H9 (cell line): ENCODE measurements around the gene ASMTL. TPM values are rescaled to one million over a fixed set of nuclear protein-coding genes. Genes with fewer than 3 reads are reported as not detected.

Experiments
- DNase-seq: peaks from one replicate; pipeline ENCODE4 v3.0.0-alpha.2; 2017
- H2AFZ ChIP-seq: one replicate; pipeline ENCODE4 v1.6.1; 2013; ENCODE audit warnings: mild to moderate bottlenecking, low read length, control low read depth, moderate library complexity
- H2AK5ac ChIP-seq: 2 replicates; pipeline ENCODE4 v1.6.1; 2013; ENCODE audit warnings: low read length, control low read depth, mixed read lengths; ENCODE audit not compliant: insufficient read length
- H2BK120ac ChIP-seq: one replicate; pipeline ENCODE4 v1.6.1; 2013; ENCODE audit warnings: low read depth, mild to moderate bottlenecking, low read length, control low read depth, inconsistent platforms; ENCODE audit not compliant: poor library complexity, severe bottlenecking
- H2BK12ac ChIP-seq: 2 replicates; pipeline ENCODE4 v1.6.1; 2013; ENCODE audit warnings: low read length, control low read depth, mixed read lengths, low read depth; ENCODE audit not compliant: insufficient read length
- H2BK15ac ChIP-seq: 2 replicates; pipeline ENCODE4 v1.6.1; 2013; ENCODE audit warnings: low read depth, low read length, control low read depth
- H2BK20ac ChIP-seq: one replicate; pipeline ENCODE4 v1.6.1; 2013; ENCODE audit warnings: low read depth, mild to moderate bottlenecking, low read length, control low read depth, inconsistent platforms; ENCODE audit not compliant: poor library complexity, severe bottlenecking
- H2BK5ac ChIP-seq: 2 replicates; pipeline ENCODE4 v1.6.1; 2013; ENCODE audit warnings: low read length, control low read depth, mixed read lengths; ENCODE audit not compliant: insufficient read length
- H3K14ac ChIP-seq: 2 replicates; pipeline ENCODE4 v1.6.1; 2013; ENCODE audit warnings: low read length, control low read depth; ENCODE audit not compliant: insufficient read depth
- H3K18ac ChIP-seq: 2 replicates; pipeline ENCODE4 v1.6.1; 2013; ENCODE audit warnings: low read depth, mild to moderate bottlenecking, mixed read lengths, low read length, control low read depth; ENCODE audit not compliant: insufficient read length
- H3K23ac ChIP-seq: 2 replicates; pipeline ENCODE4 v1.6.1; 2013; ENCODE audit warnings: low read length, control low read depth, mixed read lengths, low read depth; ENCODE audit not compliant: insufficient read length
- H3K23me2 ChIP-seq: 2 replicates; pipeline ENCODE4 v1.6.1; 2013; ENCODE audit warnings: low read depth, mild to moderate bottlenecking, mixed read lengths, low read length, control low read depth; ENCODE audit not compliant: insufficient read length, poor library complexity, severe bottlenecking
- H3K27ac ChIP-seq: 2 replicates; pipeline ENCODE4 v1.5.1; 2013; ENCODE audit warnings: low read length, control low read depth, mixed read lengths, low read depth; ENCODE audit not compliant: insufficient read length
- H3K27me3 ChIP-seq: 2 replicates; pipeline ENCODE4 v1.6.1; 2013; ENCODE audit warnings: low read length, control low read depth, inconsistent platforms; ENCODE audit not compliant: insufficient read depth
- H3K4ac ChIP-seq: 2 replicates; pipeline ENCODE4 v1.6.1; 2013; ENCODE audit warnings: low read depth, mild to moderate bottlenecking, control low read depth, inconsistent platforms, low read length, moderate library complexity
- H3K4me1 ChIP-seq: 2 replicates; pipeline ENCODE4 v1.6.1; 2013; ENCODE audit warnings: low read length, control low read depth, inconsistent platforms; ENCODE audit not compliant: insufficient read depth
- H3K4me2 ChIP-seq: 2 replicates; pipeline ENCODE4 v1.6.1; 2013; ENCODE audit warnings: low read length, control low read depth, mixed read lengths; ENCODE audit not compliant: insufficient read length, insufficient read depth
- H3K56ac ChIP-seq: 2 replicates; pipeline ENCODE4 v1.6.1; 2013; ENCODE audit warnings: low read depth, mild to moderate bottlenecking, mixed read lengths, low read length, control low read depth; ENCODE audit not compliant: insufficient read length
- H3K79me1 ChIP-seq: 2 replicates; pipeline ENCODE4 v1.6.1; 2013; ENCODE audit warnings: low read depth, mild to moderate bottlenecking, moderate library complexity, low read length, control low read depth, inconsistent platforms; ENCODE audit not compliant: insufficient read depth, poor library complexity, severe bottlenecking
- H3K79me2 ChIP-seq: 2 replicates; pipeline ENCODE4 v1.6.1; 2013; ENCODE audit warnings: low read length, control low read depth, inconsistent platforms; ENCODE audit not compliant: insufficient read depth
- H3K9ac ChIP-seq: 2 replicates; pipeline ENCODE4 v1.6.1; 2013; ENCODE audit warnings: low read length, control low read depth, mixed read lengths; ENCODE audit not compliant: insufficient read length; ENCODE audit errors: extremely low read depth
- H3K9me3 ChIP-seq: one replicate; pipeline ENCODE4 v1.6.1; 2013; ENCODE audit warnings: low read depth, low read length, inconsistent platforms; ENCODE audit not compliant: control insufficient read depth
- H3T11ph ChIP-seq: one replicate; pipeline ENCODE4 v1.6.1; 2013; ENCODE audit warnings: mild to moderate bottlenecking, low read length, control low read depth, inconsistent platforms
- H4K20me1 ChIP-seq: one replicate; pipeline ENCODE4 v1.6.1; 2013; ENCODE audit not compliant: control insufficient read depth, insufficient read length, insufficient read depth
- H4K5ac ChIP-seq: 2 replicates; pipeline ENCODE4 v1.6.1; 2013; ENCODE audit warnings: low read depth, mild to moderate bottlenecking, mixed read lengths, low read length, control low read depth; ENCODE audit not compliant: insufficient read length
- H4K8ac ChIP-seq: replicated peaks from 2 replicates; pipeline ENCODE4 v1.6.1; 2013; ENCODE audit warnings: low read length, control low read depth, mixed read lengths, low read depth; ENCODE audit not compliant: insufficient read length
- H4K91ac ChIP-seq: 2 replicates; pipeline ENCODE4 v1.6.1; 2013; ENCODE audit warnings: low read depth, mild to moderate bottlenecking, moderate library complexity, mixed read lengths, low read length, control low read depth; ENCODE audit not compliant: insufficient read length
- H3K27ac Mint-ChIP-seq, 3 experiments: 2 replicates in 2 of 3; 3 replicates in 1 of 3; pipeline ENCODE4 v1.8.0; 2020 to 2021; ENCODE audit warnings: mixed read lengths in 3 of 3, mild to moderate bottlenecking in 1 of 3, moderate library complexity in 1 of 3
- H3K27me3 Mint-ChIP-seq: 2 replicates; pipeline ENCODE4 v1.8.0; 2021; ENCODE audit warnings: low read depth, mild to moderate bottlenecking, moderate library complexity, mixed read lengths
- H3K36me3 Mint-ChIP-seq, 3 experiments: 2 replicates in 2 of 3; 3 replicates in 1 of 3; pipeline ENCODE4 v1.8.0; 2020 to 2021; ENCODE audit warnings: low read depth in 3 of 3, mixed read lengths in 3 of 3; ENCODE audit not compliant: insufficient read depth in 1 of 3
- H3K4me1 Mint-ChIP-seq, 2 experiments: 2 replicates each; pipeline ENCODE4 v1.8.0; 2020; ENCODE audit warnings: mixed read lengths in 2 of 2
- H3K4me3 Mint-ChIP-seq, 2 experiments: 2 replicates in 1 of 2; 3 replicates in 1 of 2; pipeline ENCODE4 v1.8.0; 2020 to 2021; ENCODE audit warnings: mild to moderate bottlenecking in 2 of 2, mixed read lengths in 2 of 2, moderate library complexity in 1 of 2
- H3K9me3 Mint-ChIP-seq, 2 experiments: 2 replicates in 1 of 2; 3 replicates in 1 of 2; pipeline ENCODE4 v1.8.0; 2020; ENCODE audit warnings: mild to moderate bottlenecking in 2 of 2, mixed read lengths in 2 of 2, moderate library complexity in 1 of 2
- WGBS: extraction: QIAGEN DNeasy Blood & Tissue Kit; methylation state at CpG from one replicate; pipeline ENCODE4 v1.1.7; 2013; ENCODE audit warnings: missing lambda C conversion rate, low lambda C conversion rate, mixed read lengths; ENCODE audit not compliant: insufficient read length; ENCODE audit errors: extremely low coverage; 5-methylcytosine and 5-hydroxymethylcytosine counted together
- total RNA-seq: library from RNA; stranded (reverse); gene quantifications from 2 replicates; pipeline ENCODE4 v1.2.1, GENCODE V29; 2021
- TF ChIP-seq, protein P1 (sequence below): fragments of 200-600 bp; sonication (generic); conservative IDR thresholded peaks from 3 replicates; pipeline ENCODE4 v1.8.0; 2021; ENCODE audit warnings: antibody characterized with exemption, mild to moderate bottlenecking

The ASMTL gene
- total RNA-seq, 1 experiment from 2014 or later: 59.8 TPM

GRCh38 chrX:1476682-1477081 is 24.0 kb upstream of the ASMTL start:
- H3K23me2 ChIP-seq: peaks cover 1% of the 10 kb centered on the region
- no peak overlapping the region for H3K56ac ChIP-seq
- H2AK5ac ChIP-seq: no peak overlapping the region
- H3K23ac ChIP-seq: no peak overlapping the region
- no peak overlapping the region for H2BK15ac ChIP-seq
- H4K20me1 ChIP-seq: no peaks in the 10 kb centered on the region
- H4K8ac ChIP-seq: no peak overlapping the region
- H3K4me2 ChIP-seq: no peak overlapping the region
- peaks cover 17 to 41% of the 10 kb centered on the region in 2 experiments for H3K9me3 Mint-ChIP-seq
- no peak overlapping the region for H4K5ac ChIP-seq
- no peak overlapping the region for H3K9ac ChIP-seq
- H3K27ac Mint-ChIP-seq: no peak overlapping the region
- no peak for DNase-seq
- H3K18ac ChIP-seq: no peak overlapping the region
- no peak overlapping the region for H2BK20ac ChIP-seq
- H3K4me1 ChIP-seq: no peaks in the 10 kb centered on the region; the same call in 1 of the 2 replicates
- no peak overlapping the region for H2BK12ac ChIP-seq
- TF ChIP-seq, protein P1, sequence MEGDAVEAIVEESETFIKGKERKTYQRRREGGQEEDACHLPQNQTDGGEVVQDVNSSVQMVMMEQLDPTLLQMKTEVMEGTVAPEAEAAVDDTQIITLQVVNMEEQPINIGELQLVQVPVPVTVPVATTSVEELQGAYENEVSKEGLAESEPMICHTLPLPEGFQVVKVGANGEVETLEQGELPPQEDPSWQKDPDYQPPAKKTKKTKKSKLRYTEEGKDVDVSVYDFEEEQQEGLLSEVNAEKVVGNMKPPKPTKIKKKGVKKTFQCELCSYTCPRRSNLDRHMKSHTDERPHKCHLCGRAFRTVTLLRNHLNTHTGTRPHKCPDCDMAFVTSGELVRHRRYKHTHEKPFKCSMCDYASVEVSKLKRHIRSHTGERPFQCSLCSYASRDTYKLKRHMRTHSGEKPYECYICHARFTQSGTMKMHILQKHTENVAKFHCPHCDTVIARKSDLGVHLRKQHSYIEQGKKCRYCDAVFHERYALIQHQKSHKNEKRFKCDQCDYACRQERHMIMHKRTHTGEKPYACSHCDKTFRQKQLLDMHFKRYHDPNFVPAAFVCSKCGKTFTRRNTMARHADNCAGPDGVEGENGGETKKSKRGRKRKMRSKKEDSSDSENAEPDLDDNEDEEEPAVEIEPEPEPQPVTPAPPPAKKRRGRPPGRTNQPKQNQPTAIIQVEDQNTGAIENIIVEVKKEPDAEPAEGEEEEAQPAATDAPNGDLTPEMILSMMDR: no peak
- H3K79me1 ChIP-seq: no peaks in the 10 kb centered on the region
- no peak overlapping the region for H2BK120ac ChIP-seq
- no peak overlapping the region for H2BK5ac ChIP-seq
- no peak overlapping the region for H3K4ac ChIP-seq
- no peaks in the 10 kb centered on the region for H3K9me3 ChIP-seq
- no peak overlapping the region for H3T11ph ChIP-seq
- H3K79me2 ChIP-seq: no peaks in the 10 kb centered on the region
- H4K91ac ChIP-seq: no peak overlapping the region
- peaks cover 7% of the 10 kb centered on the region for H3K27me3 Mint-ChIP-seq
- H3K27me3 ChIP-seq: no peaks in the 10 kb centered on the region
- peaks cover 0 to 14% (median 3%) of the 10 kb centered on the region in 3 experiments; a peak in 3 of 7 replicates for H3K36me3 Mint-ChIP-seq
- H3K4me1 Mint-ChIP-seq: peaks cover 6 to 8% of the 10 kb centered on the region in 2 experiments
- WGBS: no CpG with 5 or more reads among the region's 5 CpGs
- no peak overlapping the region for H3K14ac ChIP-seq
- no peak overlapping the region for H3K27ac ChIP-seq
- no peak overlapping the region for H3K4me3 Mint-ChIP-seq
- no peak overlapping the region for H2AFZ ChIP-seq
